GM21576 (cell line): ENCODE results near the gene NPDC1.
A peak's percentile ranks its signal among the peaks of the same experiment; 100 is the strongest.
"Not testable (repeated sequence)": the region's sequence is repeated elsewhere in the genome, so short reads cannot be mapped to it uniquely, and the experiment has no call there.

Experiments
- ATAC-seq: cut with Tn5 transposase; IDR thresholded peaks from one replicate; pipeline ENCODE4 v1.9.1; 2021; ENCODE audit warnings: mild to moderate bottlenecking, moderate library complexity; ENCODE audit not compliant: unreplicated experiment

Gene NPDC1

DNA sequence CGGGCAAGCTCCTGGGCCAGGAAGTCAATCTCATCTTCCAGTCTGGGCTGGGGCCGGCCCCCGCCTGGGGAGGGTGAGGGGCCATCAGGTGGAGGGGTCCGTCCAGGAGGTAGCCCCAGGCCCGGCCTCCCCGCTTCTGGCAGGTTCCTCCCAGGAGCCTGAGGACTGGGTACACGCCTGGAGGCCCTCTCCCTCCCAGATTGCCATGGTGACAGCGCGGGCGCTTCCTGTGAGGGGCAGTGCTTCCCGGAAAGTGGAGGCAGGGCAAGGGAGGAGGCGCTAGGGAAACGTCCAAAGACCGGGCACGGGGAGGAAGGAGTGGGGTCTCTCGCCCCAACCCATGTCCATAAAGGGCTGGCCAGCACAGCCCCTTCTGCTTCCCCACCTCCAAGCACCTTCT lies 4.9 kb downstream of the NPDC1 start:
- ATAC-seq = no peak

DNA sequence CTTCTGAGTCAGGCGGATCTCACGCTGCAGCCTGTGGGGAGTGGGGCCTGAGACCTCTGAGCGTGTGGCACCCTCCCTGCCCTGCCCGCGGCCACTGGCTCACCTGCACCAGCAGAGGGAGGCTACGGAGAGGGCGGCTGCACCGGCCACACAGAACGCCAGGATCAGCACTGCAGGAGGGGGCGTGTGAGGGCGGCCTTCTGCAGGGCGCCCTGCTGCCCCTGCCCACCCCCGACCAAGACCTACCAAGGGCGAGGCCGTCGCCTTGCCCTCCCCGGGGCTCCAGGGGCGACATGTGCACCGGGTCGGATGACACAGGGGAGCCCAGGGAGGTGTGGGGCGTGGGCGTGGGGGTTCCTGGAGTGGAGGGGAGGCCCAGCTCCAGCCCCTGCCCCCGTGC lies 5.4 kb downstream of the NPDC1 start:
- no peak for ATAC-seq

DNA sequence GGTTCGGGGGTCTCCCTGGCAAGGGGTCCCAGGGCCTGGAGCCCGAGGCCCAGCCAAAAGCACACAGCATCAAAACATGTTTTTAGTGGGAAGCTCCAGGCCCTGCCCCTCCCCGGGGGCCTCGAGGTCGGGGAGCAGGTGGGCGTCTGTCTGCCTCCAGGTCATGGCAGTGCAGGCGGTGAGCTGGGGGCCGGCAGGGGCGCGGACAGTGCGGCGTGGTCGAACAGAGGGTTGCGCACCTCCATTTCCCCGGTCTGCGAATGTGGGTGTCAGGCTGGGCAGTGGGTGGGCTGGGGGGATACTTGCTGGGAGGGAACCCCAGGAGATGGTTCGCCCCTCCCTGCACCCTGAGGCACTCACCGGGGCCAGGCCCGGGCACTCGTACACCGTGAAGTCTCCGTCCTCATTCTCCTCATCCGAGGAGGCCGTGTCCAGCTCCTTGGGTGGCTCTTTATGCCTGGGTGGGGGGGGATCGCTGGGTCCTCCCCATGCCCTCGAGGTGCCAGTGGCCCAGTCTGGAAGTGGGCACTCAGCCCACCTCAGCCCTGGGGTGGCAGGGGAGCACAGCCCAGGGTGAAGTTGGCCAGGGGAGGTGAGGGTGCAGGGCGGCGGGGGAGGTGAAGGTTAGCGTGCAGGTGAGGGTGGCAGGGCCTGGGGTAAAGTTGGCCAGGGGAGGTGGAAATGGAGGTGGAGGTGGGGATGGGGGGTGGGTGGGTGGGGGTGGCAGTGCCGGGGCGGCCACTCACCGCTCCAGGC lies 6.2 kb downstream of the NPDC1 start:
- ATAC-seq = no peak

DNA sequence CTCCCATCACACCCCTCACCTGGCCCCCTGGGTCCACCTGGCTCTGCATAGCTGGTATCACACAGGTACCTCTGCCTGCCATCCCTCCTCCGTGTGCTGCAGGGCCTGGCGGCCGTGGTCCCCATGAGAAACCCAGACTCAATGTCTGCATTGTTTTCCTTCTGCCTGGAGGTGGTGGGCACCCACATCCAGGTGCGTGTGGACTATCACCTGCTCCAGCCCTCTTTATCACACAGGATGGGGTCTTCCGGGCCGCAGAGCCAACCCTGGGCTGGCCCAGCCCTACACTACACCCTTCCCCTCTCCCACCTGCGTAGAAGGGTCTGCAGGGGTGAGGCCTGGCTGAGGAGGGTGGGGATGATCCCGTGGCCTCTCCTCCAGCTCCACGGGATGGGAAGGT lies 7.1 kb downstream of the NPDC1 start:
- no peak for ATAC-seq

DNA sequence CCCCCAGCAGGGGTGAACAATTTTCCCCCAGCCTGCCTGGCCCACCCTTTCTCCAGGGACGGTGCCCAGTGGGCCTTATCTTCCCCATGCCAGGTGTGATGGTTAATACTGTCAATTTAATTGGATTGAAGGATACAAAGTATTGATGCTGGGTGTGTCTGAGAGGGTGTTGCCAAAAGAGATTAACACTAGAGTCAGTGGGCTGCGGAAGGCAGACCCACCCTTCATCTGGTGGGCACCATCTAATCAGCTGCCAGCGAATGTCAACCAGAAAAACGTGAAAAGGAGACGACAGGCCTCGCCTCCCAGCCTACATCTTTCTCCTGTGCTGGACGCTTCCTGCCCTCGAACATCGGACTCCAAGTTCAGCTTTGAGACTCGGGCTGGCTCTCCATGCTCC lies 8.5 kb downstream of the NPDC1 start:
- no peak for ATAC-seq

DNA sequence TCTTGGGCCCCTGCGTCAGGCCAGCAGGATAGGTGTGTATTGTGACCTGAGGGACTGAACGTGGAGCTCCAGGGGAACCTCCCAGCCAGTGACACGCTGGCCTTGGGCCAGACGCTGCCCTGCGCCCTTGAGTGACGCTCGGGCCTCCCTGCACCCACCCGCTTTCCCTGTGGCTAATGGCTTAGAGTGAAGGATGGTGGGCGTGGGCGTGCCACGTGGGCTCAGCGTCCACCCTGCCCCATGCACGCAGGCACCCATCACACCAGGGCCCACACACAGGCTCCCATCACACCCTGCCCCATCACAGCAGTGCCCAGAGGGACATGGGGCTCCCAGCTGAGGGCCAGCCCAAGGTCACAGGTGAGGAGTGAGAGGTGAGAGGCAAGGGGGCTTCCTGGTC lies 8.9 kb downstream of the NPDC1 start:
- no peak for ATAC-seq

DNA sequence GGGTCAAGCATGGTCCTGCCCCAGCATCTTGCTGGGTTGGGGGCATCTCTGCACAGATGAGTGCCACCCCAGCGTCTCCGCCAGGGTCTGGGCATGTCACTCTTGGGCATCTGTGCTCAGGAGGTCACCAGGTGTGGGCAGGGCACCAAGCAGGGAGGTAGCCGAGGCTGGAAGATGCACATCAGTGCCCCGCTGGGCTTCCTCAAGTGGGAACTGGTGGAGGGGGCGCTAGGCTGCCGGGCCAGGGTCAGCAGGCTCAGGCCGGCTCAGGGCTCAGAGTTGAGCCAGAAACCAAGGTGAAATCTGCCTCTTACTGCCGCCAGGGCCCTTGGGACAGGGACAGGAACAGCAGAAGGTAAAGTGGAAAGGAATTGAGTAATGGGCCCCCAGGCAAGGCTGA lies 10.0 kb downstream of the NPDC1 start:
- ATAC-seq = no peak

DNA sequence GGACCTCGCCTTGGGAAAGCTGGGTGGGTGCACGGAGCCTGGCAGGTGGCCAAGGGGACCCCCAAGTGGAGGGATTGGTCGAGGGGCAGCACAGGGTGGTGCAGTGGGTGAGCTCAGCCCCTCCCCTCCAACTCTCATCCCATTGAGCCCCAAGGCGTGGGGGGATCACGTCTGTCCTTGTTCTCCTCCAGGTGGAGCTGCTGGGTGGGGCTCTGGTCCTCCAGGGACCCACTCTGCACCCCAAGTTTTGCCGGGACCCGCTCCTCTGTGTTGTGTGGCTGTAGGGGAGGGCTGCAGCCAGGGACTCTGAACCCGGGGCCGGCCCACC lies 10.5 kb downstream of the NPDC1 start:
- no peak for ATAC-seq

DNA sequence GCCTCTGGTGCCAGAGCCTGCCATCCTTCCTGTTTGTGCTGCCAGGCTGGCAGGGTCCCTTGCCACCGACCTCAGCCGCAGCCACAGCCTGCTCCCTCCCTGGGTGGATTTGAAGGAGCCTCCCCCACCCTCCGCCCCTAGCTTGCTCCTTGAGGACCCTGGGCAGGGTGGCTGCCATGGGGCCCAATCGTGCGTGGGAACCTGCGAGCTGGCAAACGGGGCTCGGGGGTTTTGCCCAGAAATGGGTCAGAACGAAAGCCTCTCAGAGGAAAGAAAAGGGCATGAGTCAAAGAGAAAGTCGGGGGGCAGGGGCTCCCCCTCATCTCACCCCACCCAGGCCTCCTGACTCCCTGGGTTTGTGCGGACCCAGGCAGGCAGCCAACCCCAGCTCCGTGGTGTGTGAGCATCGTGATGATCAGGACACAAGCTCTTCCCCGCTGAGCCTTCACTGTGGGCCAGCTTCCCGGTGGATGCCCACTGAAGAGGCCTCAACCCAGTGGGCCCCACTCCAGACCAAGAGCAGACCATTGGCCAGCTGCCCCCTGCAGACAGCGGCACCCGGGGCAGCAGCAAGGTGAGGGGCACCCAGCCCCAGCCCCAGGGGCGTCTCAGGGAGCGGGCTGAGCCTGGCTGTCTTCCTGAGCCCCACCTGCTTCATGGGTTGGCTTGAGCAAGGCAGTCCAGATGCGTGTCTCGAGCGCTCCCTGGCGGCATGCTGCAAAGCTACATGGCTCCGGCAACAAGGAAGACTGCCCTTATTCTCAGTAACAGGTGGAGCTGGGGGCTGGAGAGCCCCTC lies 11.1 kb downstream of the NPDC1 start:
- peak; percentile 48 for ATAC-seq

DNA sequence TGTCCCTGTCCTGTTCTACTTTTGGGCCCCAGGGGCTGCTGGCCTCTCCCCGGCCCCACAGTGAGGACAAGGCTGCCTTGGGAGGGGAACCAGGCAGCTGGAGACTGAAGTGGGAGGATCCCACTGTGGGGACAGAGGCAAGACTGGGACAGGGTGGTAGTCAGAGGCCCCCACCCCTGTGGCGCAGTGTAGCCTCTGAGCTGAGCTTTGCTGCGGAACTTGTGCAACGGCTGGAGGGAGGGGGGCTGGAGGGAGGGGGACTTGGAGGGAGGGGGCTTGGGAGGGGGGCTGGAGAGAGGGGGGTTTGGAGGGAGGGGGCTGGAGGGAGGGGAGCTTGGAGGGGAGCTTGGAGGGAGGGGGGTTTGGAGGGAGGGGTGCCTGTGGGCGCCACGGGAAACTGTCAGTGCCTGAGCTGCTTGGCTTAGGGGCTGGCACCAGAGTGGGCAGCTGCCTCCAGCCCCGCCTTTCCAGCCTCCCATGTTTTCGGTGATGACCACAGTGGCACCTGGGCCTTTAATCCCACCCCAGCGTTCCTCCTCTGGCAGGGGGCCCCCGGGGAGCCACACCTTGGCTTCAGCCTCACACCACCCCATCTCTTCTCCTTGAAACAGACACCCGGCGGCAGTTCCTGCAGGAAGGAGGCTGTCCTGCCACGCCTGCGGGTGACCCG lies 11.8 kb downstream of the NPDC1 start:
- no peak for ATAC-seq

DNA sequence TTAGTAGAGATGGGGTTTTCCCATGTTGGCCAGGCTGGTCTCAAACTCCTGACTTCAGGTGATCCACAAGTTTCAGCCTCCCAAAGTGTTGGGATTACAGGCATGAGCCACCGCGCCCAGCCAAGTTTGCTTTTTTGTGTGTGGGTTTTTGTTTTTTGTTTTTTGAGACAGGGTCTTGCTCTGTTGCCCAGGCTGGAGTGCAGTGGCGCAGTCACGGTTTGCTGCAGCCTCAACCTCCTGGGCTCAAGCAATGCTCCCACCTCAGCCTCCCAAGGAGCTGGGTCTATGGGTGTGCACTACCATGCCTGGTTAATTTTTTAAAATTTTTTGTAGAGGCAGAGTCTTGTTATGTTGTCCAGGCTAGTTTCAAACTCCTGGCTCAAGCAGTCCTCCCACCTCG lies 12.5 kb downstream of the NPDC1 start:
- ATAC-seq = not testable (repeated sequence)

DNA sequence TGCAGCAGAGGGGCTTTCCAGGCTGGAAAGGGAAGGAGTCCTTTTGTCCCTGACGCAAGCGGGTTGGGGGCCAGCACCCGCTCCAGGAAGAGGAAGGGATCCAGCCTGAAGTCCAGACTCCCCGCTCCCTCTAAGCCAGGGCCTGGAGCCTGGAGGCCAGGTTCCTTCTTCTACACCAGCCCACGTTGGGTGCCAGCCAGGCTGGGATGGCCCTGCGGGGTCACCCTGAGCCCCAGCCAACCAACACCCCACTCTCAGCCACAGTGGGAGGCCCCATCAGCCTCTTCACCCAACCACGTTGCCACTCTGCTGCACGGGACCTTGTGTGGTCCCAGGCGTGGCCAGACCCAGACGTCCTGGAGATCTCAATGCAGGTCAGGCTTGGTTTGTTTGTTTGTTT lies 13.1 kb downstream of the NPDC1 start:
- no peak for ATAC-seq

DNA sequence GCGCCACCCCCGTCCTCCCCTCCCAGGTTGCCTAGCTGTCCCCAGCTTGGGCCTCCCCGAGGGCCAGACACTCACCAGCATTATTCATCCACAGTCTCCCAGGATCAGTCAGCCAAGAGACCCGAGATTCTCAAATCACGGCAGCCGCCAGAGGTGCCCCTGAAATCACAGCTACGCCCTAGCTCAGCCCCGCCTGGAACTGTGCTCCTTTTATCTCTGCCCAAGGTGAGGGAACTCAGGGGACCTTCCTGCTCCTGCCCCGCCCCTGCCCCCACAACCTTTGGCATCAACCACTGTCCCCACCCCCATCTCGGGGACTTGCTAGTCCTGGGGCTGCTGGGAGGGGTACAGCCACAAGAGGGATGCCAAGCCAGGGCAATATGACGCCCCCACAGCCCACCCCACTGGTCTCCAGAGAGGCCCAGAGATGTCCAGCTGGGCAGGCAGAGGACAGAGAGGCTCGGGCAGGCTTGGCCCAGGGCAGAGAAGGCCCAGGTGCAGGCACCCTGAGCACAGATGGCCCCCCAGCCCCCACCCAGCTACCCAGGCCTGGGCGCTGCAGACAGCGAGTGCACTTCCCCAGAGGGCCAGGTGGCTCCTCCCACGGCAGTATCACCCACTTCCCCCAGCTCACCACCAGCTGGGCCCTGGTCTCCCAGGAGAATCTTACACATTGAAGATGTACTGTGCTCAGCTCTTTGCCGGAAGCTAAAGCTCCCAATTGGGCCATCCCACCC lies 13.9 kb downstream of the NPDC1 start, which contains the start of gene FUT7:
Gene FUT7 (minus strand): TSS at position 185 of the 737 bp plus-strand sequence. CDS start 97 bp downstream, at position 88.
- no peak for ATAC-seq

DNA sequence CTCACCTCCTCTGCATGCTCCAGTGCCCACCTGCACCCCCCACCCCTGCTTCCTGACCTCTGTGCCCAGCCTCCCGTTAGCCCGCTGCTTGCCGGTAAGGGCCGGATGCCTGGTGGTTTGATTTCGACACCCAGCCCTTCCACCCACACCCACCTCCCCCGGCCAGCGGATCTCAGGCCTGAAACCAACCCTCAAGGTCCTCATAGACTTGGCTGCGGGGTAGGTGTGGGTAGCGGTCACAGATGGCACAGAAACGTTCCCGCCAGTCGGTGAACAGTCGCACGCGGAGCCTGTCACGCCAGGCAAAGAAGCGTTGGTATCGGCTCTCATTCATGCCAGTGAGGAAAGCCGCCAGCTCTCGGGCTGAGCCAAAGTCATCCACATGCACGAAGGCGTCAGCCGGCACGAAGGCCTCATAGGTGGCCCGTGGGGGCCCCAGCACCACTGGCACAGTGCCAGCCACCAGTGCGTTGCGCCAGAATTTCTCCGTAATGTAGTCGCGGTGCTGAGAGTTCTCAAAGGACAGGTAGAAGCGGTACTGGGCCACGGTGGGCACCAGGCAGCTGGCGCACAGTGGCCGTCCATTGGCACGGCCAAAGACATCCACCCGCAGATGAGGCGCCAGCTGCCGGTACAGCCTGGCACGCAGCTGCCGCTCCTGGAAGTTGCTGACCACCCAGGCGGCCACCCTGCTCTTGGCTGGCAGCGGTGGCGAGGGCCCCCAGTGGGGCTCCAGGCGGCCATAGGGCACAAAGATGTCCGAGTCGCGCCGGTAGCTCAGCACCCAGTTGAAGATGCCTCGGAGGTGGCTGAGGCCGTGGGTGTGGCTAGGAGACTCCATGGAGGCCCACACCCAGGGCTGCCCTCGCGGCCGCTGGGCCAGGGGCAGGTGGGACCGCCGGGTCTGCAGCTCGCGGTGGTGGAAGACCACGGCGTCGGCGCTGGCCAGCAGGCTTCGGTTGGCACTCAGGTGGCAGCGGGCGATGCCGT lies 15.1 kb downstream of the NPDC1 start:
- ATAC-seq = no peak

DNA sequence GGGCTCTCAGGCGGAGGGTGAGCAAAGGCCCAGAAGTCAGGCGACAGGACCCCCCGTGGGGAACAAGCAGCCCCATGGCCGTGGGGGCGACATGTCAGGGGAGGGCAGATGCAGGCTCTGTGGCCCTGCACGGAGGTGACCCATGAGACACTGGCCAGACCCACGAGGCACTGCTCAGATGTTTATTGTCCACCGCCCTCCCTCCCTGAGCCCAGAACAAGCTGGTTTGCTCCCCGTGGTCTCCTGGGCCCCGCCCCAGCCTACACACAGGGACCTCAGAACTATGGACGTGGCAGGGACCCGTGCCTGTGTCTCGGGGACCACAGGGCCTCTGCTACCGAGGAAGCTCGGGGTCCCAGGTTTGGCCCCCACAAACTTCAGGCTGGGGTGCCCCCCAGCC lies 16.0 kb downstream of the NPDC1 start:
- ATAC-seq = no peak

DNA sequence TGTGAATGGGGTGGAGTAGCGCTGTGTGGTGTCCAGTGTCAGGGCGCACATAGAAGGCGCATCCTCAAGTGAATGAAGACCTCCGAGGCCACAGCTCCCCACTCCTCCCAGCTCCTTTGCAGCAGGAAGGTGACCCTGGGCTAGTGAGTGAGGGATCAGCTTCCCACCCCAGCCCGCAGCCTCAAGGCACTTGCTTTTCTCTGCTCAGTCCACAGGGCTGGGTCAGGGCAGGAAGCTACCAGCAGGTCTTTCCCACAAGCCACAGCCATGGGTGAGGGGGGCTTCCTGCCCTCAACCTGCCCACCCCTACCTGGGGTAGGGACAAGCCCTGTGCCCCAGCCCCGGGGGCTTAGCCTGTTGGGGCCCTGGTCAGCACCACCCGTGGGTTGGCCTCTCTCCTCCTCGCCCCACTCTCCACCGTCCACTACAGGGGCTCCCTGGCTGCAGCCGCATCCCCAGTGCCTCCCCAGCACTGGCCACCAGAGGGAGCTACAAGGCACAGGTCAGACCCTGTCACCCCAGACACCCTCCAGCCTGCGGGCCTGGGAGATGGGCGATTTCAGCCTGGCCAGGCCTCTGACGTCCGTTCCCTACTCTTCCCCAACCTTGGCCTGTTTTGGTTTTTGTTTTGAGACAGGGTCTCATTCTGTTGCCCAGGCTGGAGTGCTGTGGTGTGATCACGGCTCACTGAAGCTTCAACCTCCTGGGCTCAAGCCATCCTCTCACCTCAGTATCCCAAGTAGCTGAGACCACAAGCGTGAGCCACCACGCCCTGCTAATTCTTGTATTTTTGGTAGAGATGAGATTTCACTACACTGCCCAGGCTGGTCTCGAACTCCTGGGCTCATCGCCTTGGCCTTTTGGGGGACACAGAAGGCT lies 16.7 kb downstream of the NPDC1 start:
- ATAC-seq = peak; percentile 40

DNA sequence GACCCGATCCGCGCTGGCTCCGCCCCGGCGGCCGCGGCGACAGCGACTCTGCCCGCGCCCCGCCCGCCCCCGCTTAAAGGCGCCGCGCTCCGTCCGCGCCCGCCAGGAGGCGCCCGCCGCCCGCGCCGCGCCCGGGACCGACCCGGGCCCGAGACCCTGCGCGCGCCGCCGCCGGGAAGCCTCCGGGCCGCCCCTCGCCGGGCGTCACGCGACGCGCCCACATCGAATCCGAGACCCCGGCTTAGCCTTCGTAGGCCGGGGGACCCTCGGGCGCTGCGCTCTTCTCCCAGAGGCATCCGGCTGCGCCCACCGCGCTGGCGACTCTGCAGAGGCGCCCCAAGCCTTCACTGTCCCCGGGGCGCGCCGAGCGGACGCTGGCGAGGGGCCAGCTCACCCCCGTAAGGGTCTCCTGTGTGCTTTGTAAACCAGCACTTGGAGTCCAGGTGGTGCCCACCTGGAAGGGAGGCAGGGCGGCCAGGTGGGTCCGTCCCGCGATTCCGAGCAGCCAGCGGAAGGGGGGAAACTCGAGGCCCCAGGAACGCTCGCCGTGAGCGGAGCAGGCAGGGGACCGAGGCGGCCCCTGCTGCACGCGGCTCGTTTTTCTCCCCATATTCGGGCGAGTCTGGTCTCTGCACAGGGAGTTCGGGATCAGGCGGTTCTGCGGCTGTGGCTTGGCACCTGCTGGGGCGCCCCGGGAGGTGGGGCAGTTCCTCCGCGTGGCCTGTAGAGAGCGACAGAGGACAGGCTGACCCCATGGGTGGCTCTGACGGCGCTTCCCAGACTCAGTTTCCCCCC lies 17.5 kb downstream of the NPDC1 start:
- ATAC-seq = peak; percentile 35
